Fibroblast of villous mesenchyme (primary cell): ENCODE measurements around the gene C16orf95. TPM values are rescaled to one million over a fixed set of nuclear protein-coding genes. Genes with fewer than 3 reads are reported as not detected.

Source experiments
- DNase-seq: peaks from one replicate; pipeline ENCODE4 v3.0.0-alpha.2; 2010; ENCODE audit warnings: low read depth
- H3K4me3 ChIP-seq: 2 replicates; pipeline ENCODE4 v1.5.1; 2011; ENCODE audit warnings: low read depth, mild to moderate bottlenecking, low read length
- total RNA-seq: library from RNA; depleted of rRNA; stranded (reverse); fragments of >200 nt; gene quantifications from 2 replicates; pipeline ENCODE4 v1.2.3, GENCODE V29; 2012
- TF ChIP-seq, protein P1 (sequence below): IDR thresholded peaks from 2 replicates; pipeline ENCODE4 v1.5.1; 2012; ENCODE audit warnings: low read depth, mild to moderate bottlenecking, low read length; ENCODE audit not compliant: insufficient read depth

C16orf95 gene
- total RNA-seq, 1 donor: 4.7 TPM

DNA sequence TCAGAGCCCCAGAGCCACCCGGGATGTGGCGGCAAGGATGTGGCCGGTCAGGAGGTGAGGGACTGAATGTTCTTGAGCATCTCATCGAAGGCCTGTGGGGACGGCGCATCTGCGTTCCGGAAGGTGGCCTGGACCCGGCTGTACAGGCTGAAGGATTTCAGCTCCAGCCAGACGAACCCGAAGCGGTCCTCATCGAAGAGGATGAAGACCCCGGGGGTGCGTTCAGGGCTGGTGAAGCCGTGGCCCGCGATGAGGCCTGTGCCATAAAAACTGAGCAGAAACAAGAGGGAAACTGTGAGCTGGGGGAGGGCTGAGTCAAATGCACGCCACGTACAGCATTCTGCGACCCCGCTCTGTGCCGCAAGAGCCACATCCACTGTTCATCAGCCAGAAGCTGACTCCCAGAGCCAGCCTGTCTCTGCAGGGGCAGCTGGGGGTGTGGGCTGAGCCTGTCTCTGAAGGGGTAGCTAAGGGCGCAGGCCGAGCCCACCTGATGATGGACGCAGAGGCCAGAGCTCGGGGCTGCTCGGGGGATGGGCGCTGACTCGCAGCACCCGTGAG, 14.1 kb upstream of the C16orf95 start:
- no peak overlapping the region for H3K4me3 ChIP-seq
- no peak for DNase-seq
- TF ChIP-seq, protein P1, sequence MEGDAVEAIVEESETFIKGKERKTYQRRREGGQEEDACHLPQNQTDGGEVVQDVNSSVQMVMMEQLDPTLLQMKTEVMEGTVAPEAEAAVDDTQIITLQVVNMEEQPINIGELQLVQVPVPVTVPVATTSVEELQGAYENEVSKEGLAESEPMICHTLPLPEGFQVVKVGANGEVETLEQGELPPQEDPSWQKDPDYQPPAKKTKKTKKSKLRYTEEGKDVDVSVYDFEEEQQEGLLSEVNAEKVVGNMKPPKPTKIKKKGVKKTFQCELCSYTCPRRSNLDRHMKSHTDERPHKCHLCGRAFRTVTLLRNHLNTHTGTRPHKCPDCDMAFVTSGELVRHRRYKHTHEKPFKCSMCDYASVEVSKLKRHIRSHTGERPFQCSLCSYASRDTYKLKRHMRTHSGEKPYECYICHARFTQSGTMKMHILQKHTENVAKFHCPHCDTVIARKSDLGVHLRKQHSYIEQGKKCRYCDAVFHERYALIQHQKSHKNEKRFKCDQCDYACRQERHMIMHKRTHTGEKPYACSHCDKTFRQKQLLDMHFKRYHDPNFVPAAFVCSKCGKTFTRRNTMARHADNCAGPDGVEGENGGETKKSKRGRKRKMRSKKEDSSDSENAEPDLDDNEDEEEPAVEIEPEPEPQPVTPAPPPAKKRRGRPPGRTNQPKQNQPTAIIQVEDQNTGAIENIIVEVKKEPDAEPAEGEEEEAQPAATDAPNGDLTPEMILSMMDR: no peak

DNA sequence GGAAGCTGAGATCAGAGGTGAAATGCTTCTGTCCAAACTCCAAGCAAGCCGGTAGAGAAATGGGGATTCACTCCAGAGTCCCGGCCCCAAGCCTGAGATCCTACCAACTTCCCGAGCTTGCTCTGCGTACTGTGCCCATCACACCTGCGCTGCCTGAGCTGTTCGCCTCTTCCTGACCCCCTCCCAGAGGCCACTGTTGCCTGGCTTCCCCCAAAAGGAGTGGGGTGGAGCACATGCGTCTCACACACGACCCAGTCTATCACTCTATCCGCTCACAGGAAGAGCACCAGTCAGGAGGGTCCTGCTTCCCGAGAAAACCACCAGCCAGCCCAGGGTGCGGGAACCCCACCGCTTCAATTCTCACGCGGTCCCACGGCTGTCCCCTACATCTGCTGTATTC, 13.5 kb upstream of the C16orf95 start:
- H3K4me3 ChIP-seq: no peak overlapping the region
- TF ChIP-seq, protein P1: no peak
- DNase-seq: no peak

DNA sequence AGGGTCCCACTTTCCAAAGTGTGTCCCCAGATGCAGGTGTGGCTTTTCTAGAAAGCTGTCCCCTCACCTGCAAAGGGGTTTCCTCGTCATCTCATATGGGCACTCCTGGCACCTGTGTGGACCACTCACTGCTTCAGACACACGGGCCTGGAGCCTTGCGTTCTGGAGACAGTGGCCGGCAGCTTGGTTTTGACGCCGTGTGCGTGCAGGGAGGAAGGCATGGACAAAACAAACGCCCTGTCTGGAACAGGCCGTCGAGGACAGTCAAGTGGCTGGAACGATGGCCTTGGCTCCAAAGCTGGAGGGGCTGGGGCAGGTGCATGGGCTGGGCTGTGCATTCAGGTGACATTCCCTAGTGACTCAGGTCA, 13.0 kb upstream of the C16orf95 start:
- no peak for DNase-seq
- TF ChIP-seq, protein P1: no peak
- H3K4me3 ChIP-seq: no peak overlapping the region

DNA sequence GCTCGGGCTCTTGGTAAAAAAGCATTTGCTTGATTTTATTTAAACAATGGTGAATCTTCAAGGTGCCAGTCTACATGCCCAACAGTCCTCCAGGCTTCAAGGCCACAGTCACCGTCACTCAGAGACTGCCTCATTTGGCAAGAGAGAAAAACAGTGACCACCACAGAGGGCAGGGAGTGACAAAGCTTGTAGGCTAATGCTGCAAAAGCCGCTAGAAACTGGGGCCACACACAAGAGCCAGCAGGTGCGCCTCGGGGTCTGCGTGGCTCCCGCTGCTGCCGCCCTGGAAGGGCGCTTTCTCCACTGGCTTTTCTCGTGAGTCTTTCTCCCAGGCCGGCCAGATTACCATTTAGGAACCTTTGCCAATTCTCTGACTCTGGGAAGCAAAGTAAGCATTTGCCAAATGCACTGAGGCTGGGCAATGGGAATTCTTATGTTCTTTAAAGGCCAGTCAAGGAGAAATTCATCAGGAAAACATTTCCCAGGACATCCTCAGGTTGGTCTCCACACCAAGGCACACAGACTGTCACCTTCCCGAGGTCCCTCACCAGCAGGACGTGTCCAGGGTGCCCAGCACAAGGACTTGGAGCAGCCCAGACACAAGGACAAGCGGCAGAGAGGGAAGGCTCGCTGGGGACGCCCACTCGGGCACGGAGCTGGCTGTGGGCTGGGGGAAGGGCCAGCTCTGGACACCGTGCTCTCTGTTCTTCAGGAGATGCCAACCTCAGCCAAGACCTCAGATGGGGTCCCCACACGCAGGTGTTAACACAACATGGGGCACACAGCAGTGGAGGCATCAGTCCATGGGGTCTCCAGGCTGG, 12.5 kb upstream of the C16orf95 start:
- TF ChIP-seq, protein P1: no peak
- DNase-seq: no peak

DNA sequence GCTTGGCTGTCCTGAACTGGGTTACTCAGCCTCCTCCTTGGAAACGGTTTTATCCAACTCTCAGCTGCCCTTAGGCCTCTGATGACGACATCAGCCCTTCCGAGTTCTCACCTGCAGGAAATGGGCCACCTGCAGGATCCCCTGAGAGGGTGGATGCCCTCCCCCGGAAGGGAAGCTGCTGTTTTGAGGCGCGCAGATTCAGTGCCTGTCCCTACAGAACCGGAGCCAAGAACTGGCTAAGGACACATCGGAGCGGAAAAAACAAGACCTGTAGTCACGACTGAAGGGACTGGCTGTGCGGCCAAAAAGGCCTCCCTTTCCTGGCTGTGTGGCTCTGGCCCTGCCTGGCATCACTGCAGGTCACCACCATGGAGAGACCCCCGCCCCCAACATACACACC, 11.7 kb upstream of the C16orf95 start:
- TF ChIP-seq, protein P1: no peak
- no peak for DNase-seq

More for the DNA sequence above, 12.5 kb upstream of the C16orf95 start:
- no peak overlapping the region for H3K4me3 ChIP-seq

GRCh38 chr16:87327798-87328495, 10.8 kb upstream of the C16orf95 start:
- H3K4me3 ChIP-seq: no peak overlapping the region
- TF ChIP-seq, protein P1: no peak
- no peak for DNase-seq

More for the DNA sequence above, 11.7 kb upstream of the C16orf95 start:
- H3K4me3 ChIP-seq: no peak overlapping the region
